SW480 (cell line): ENCODE data around the gene FAM120C.

Experiments
- DNase-seq: peaks from one replicate; pipeline ENCODE4 v3.0.0-alpha.2; 2016; ENCODE audit warnings: low spot score

FAM120C gene

GRCh38 chrX:54030329-54030728 is 152.7 kb downstream of the FAM120C start:
- DNase-seq, result no peak

- no peak for DNase-seq
Measured at GRCh38 chrX:54029529-54030143, 153.4 kb downstream of the FAM120C start.

DNA sequence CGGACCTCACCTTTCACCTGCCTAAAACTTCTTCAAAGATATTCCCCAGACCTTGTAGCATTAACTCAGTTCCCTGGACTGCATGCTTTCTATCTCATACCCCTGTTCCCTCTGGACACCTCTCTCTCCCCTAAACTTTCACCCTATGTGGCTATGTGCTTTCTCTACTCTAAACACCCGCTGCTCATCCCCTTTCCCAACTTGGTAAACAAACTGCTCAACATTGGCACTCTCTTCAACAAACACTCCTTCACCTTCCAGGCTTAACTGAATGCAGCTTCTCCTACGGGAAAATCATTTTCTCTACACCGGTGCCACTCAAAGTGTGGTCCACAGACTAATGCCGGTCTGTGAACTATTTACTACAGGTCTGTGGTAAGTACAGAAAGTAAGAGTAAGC is 158.7 kb downstream of the FAM120C start:
- no peak for DNase-seq
